Neuronal stem cell (in vitro differentiated cells): ENCODE data around the gene EIF4G3.
"Not testable (repeated sequence)": the region's sequence is repeated elsewhere in the genome, so short reads cannot be mapped to it uniquely, and the experiment has no call there.

ENCODE experiments used
- DNase-seq: peaks from one replicate; pipeline ENCODE4 v3.0.0-alpha.2; 2013; ENCODE audit warnings: low spot score
- H2AFZ ChIP-seq: one replicate; pipeline ENCODE4 v1.6.1; 2013; ENCODE audit warnings: mild to moderate bottlenecking, low read length, inconsistent platforms
- H2AK5ac ChIP-seq: 2 replicates; pipeline ENCODE4 v1.6.1; 2013; ENCODE audit warnings: low read depth, mild to moderate bottlenecking, inconsistent platforms, low read length, moderate library complexity, mixed read lengths
- H2BK120ac ChIP-seq: 2 replicates; pipeline ENCODE4 v1.6.1; 2013; ENCODE audit warnings: low read depth, mild to moderate bottlenecking, inconsistent platforms, low read length, moderate library complexity, mixed read lengths
- H2BK12ac ChIP-seq: one replicate; pipeline ENCODE4 v1.6.1; 2013; ENCODE audit warnings: low read length, inconsistent platforms
- H2BK15ac ChIP-seq: 2 replicates; pipeline ENCODE4 v1.6.1; 2013; ENCODE audit warnings: mild to moderate bottlenecking, low read length, inconsistent platforms, mixed read lengths
- H2BK5ac ChIP-seq: one replicate; pipeline ENCODE4 v1.6.1; 2013; ENCODE audit warnings: inconsistent platforms, mild to moderate bottlenecking, low read length, moderate library complexity
- H3K14ac ChIP-seq: one replicate; pipeline ENCODE4 v1.6.1; 2013; ENCODE audit warnings: low read length, inconsistent platforms
- H3K18ac ChIP-seq: 2 replicates; pipeline ENCODE4 v1.6.1; 2013; ENCODE audit warnings: low read length, inconsistent platforms
- H3K23ac ChIP-seq: 2 replicates; pipeline ENCODE4 v1.6.1; 2013; ENCODE audit warnings: low read depth, mild to moderate bottlenecking, mixed read lengths, low read length, inconsistent platforms; ENCODE audit not compliant: poor library complexity
- H3K27ac ChIP-seq: replicated peaks from 3 replicates; pipeline ENCODE4 v1.5.1; 2013; ENCODE audit warnings: low read length, inconsistent platforms
- H3K27me3 ChIP-seq, 3 experiments: 2 replicates each; pipeline ENCODE4 v1.6.1; 2013; ENCODE audit warnings: low read length in 3 of 3, mild to moderate bottlenecking in 2 of 3, inconsistent platforms in 1 of 3, low read depth in 1 of 3, mixed read lengths in 1 of 3, moderate library complexity in 1 of 3; ENCODE audit not compliant: control insufficient read depth in 3 of 3, insufficient read depth in 3 of 3
- H3K36me3 ChIP-seq, 2 donors: replicated peaks in 1 of 2; 2 replicates each; pipeline ENCODE4 v1.6.1; 2013; ENCODE audit warnings: low read length in 2 of 2; ENCODE audit not compliant: control insufficient read depth in 2 of 2, insufficient read depth in 2 of 2
- H3K4ac ChIP-seq: 2 replicates; pipeline ENCODE4 v1.6.1; 2013; ENCODE audit warnings: inconsistent platforms, mild to moderate bottlenecking, low read length, moderate library complexity
- H3K4me1 ChIP-seq, 2 donors: 1 replicate in 1 of 2; 2 replicates in 1 of 2; pipeline ENCODE4 v1.6.1; 2013; ENCODE audit warnings: low read length in 2 of 2, low read depth in 1 of 2; ENCODE audit not compliant: control insufficient read depth in 2 of 2, insufficient read depth in 1 of 2
- H3K4me2 ChIP-seq: one replicate; pipeline ENCODE4 v1.6.1; 2013; ENCODE audit warnings: mild to moderate bottlenecking, low read length, inconsistent platforms; ENCODE audit not compliant: insufficient read depth, poor library complexity, severe bottlenecking
- H3K4me3 ChIP-seq, 2 donors: 2 replicates each; pipeline ENCODE4 v1.5.1; 2013; ENCODE audit warnings: low read length in 2 of 2, mild to moderate bottlenecking in 2 of 2, inconsistent platforms in 1 of 2, moderate library complexity in 1 of 2
- H3K79me1 ChIP-seq: one replicate; pipeline ENCODE4 v1.6.1; 2013; ENCODE audit warnings: low read depth, mild to moderate bottlenecking, inconsistent platforms, low read length, moderate library complexity
- H3K9ac ChIP-seq: one replicate; pipeline ENCODE4 v1.6.1; 2013; ENCODE audit warnings: mild to moderate bottlenecking, low read depth, low read length, inconsistent platforms; ENCODE audit not compliant: poor library complexity
- H3K9me3 ChIP-seq, 2 donors: replicated peaks in 1 of 2; 2 replicates each; pipeline versions ENCODE3 to v1.6.1; 2013; ENCODE audit warnings: low read length in 2 of 2, mild to moderate bottlenecking in 2 of 2, inconsistent platforms in 1 of 2, low read depth in 1 of 2, mixed read lengths in 1 of 2, moderate library complexity in 1 of 2; ENCODE audit not compliant: control insufficient read depth in 2 of 2, insufficient read depth in 1 of 2
- H4K8ac ChIP-seq: one replicate; pipeline ENCODE4 v1.6.1; 2013; ENCODE audit warnings: low read depth, mild to moderate bottlenecking, inconsistent platforms, low read length, moderate library complexity
- H4K91ac ChIP-seq: one replicate; pipeline ENCODE4 v1.6.1; 2013; ENCODE audit warnings: low read length, low read depth, mild to moderate bottlenecking, inconsistent platforms; ENCODE audit not compliant: poor library complexity
- whole genome bisulfite sequencing, 2 donors: extraction: QIAGEN DNeasy Blood & Tissue Kit; methylation state at CpG; one replicate each; pipeline ENCODE4 v1.1.7; 2013; ENCODE audit warnings: missing lambda C conversion rate in 2 of 2, mixed read lengths in 1 of 2; ENCODE audit not compliant: insufficient read length in 2 of 2, insufficient replicate concordance in 1 of 2; ENCODE audit errors: extremely low coverage in 2 of 2; 5-methylcytosine and 5-hydroxymethylcytosine counted together

The EIF4G3 gene

GRCh38 chr1:21178271-21178670 is 1.6 kb upstream of the EIF4G3 start:
- not testable (repeated sequence) for H4K91ac ChIP-seq, H2BK5ac ChIP-seq, H3K4ac ChIP-seq, H3K27me3 ChIP-seq, H3K23ac ChIP-seq, H2BK12ac ChIP-seq, H3K9ac ChIP-seq, H2AK5ac ChIP-seq, H3K14ac ChIP-seq, H4K8ac ChIP-seq, H3K9me3 ChIP-seq, H3K36me3 ChIP-seq, H3K4me2 ChIP-seq, H2BK15ac ChIP-seq, H2BK120ac ChIP-seq, H3K18ac ChIP-seq, H3K79me1 ChIP-seq, H3K27ac ChIP-seq, H3K4me1 ChIP-seq, DNase-seq
- WGBS, 2 donors = no CpG with 5 or more reads among the region's 16 CpGs
- Histone ChIP-seq H3K4me3 (peak overlapping the region in 1 of 2 donors; percentile 1), H2AFZ (peak overlapping the region; percentile 38)

GRCh38 chr1:21175670-21176581 is 771 bp downstream of the EIF4G3 start:
- H3K79me1 ChIP-seq = no peaks in the 10 kb centered on the region
- no peak overlapping the region for H2BK12ac ChIP-seq
- H3K4me3 ChIP-seq = peak overlapping the region; percentile 92 to 93
- peak overlapping the region; percentile 95 for H3K18ac ChIP-seq
- H3K4me1 ChIP-seq = peaks cover 6 to 8% of the 10 kb centered on the region in 2 donors
- no peak overlapping the region for H4K91ac ChIP-seq
- H3K14ac ChIP-seq = no peak overlapping the region
- H4K8ac ChIP-seq = no peak overlapping the region
- no peaks in the 10 kb centered on the region for H3K9me3 ChIP-seq
- H2AFZ ChIP-seq = peak overlapping the region; percentile 88
- peak overlapping the region; percentile 85 for H2BK5ac ChIP-seq
- H3K27ac ChIP-seq = peak overlapping the region; percentile 84
- H3K4ac ChIP-seq = no peak overlapping the region
- peak overlapping the region; percentile 19 for H2BK15ac ChIP-seq
- no CpG with 5 or more reads among the region's 69 CpGs for WGBS, 2 donors
- H3K9ac ChIP-seq = peak overlapping the region; percentile 91
- no peaks in the 10 kb centered on the region for H3K27me3 ChIP-seq
- peaks cover 0 to 29% of the 10 kb centered on the region in 2 donors for H3K36me3 ChIP-seq
- no peak overlapping the region for H2BK120ac ChIP-seq
- peak overlapping the region; percentile 63 for H3K4me2 ChIP-seq
- H2AK5ac ChIP-seq = peak overlapping the region; percentile 90
- DNase-seq = peak; percentile 36
- H3K23ac ChIP-seq = peak overlapping the region; percentile 70

GRCh38 chr1:21175324-21175669 is 1.4 kb downstream of the EIF4G3 start:
- Histone ChIP-seq H2BK12ac (no peak overlapping the region), H3K14ac (no peak overlapping the region), H3K4ac (no peak overlapping the region), H4K91ac (no peak overlapping the region), H3K36me3 (peaks cover 1 to 36% of the 10 kb centered on the region in 2 donors), H3K4me1 (peaks cover 6 to 8% of the 10 kb centered on the region in 2 donors), H3K18ac (no peak overlapping the region), H3K27me3 (no peaks in the 10 kb centered on the region), H3K4me2 (peak overlapping the region; percentile 63), H3K27ac (no peak overlapping the region), H3K79me1 (no peaks in the 10 kb centered on the region), H2BK5ac (no peak overlapping the region), H3K9ac (no peak overlapping the region), H3K23ac (no peak overlapping the region), H2AFZ (peak overlapping the region; percentile 88), H3K4me3 (peak overlapping the region; percentile 66 to 92), H2AK5ac (no peak overlapping the region), H3K9me3 (no peaks in the 10 kb centered on the region), H2BK15ac (no peak overlapping the region), H2BK120ac (no peak overlapping the region), H4K8ac (no peak overlapping the region)
- WGBS, 2 donors = no CpG with 5 or more reads among the region's 6 CpGs
- no peak for DNase-seq

- DNase-seq = no peak
- 100% methylated on average over 2 of the region's 12 CpGs; no CpG with 5 or more reads in 1 of the 2 donors for WGBS, 2 donors
- no peak overlapping the region for H2AFZ ChIP-seq
Observed at GRCh38 chr1:21174654-21175323, 1.9 kb downstream of the EIF4G3 start.

More at GRCh38 chr1:21174654-21175323, 1.9 kb downstream of the EIF4G3 start:
- Histone ChIP-seq H3K4me3 (peak overlapping the region; percentile 28 to 92), H4K8ac (no peak overlapping the region), H3K9ac (no peak overlapping the region), H3K4ac (no peak overlapping the region), H3K9me3 (no peaks in the 10 kb centered on the region), H4K91ac (no peak overlapping the region), H3K4me2 (peak overlapping the region; percentile 26), H2BK5ac (no peak overlapping the region), H3K36me3 (peaks cover 3 to 41% of the 10 kb centered on the region in 2 donors), H2AK5ac (no peak overlapping the region), H3K18ac (no peak overlapping the region), H2BK120ac (no peak overlapping the region), H2BK12ac (no peak overlapping the region), H3K27me3 (no peaks in the 10 kb centered on the region), H3K14ac (no peak overlapping the region), H2BK15ac (no peak overlapping the region), H3K27ac (no peak overlapping the region), H3K23ac (no peak overlapping the region), H3K79me1 (no peaks in the 10 kb centered on the region), H3K4me1 (peaks cover 6 to 8% of the 10 kb centered on the region in 2 donors)
